Choroid plexus epithelial cell (primary cell): ENCODE data around the gene CTBP2.

ENCODE experiments used
- DNase-seq: peaks from one replicate; pipeline ENCODE4 v3.0.0-alpha.2; 2010; ENCODE audit warnings: low read depth
- H3K4me3 ChIP-seq: 2 replicates; pipeline ENCODE4 v1.5.1; 2011; ENCODE audit warnings: low read depth, mild to moderate bottlenecking, control low read depth, low read length, moderate library complexity
- TF ChIP-seq, protein P1 (sequence below): conservative IDR thresholded peaks from 2 replicates; pipeline ENCODE4 v1.5.1; 2011; ENCODE audit warnings: low read depth, mild to moderate bottlenecking, control low read depth, inconsistent platforms, low read length, moderate library complexity

CTBP2 gene

DNA sequence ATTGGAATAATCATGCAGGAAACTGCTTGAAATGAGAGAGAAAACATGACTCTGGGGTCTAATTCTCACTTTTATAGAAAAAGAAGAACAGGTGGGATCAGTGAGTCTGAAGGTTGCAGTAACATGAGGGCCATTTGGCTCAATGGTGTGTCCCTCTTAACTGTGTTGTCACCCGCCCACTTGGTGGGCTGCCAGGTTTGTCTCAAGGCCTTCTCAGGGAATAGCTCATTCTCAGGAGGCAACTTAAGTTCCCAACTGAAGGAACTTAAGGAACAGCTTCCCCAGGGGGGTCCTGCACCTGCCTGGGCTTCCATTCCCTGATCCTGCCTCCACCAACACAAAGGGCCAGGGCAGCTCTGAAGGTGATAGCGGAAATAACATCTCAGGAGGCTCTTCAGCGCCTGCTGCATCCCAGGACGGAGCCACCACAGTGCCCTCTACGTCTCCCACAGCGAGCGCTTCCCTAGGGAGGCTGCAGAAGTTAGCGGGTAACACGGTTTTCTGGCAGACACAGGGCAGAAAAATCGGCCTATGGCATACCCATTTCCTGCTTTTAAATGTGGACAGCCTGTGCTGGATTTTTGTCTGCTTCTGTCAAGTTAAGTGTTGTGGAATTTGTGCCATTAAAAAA, 129.7 kb downstream of the CTBP2 start:
- H3K4me3 ChIP-seq = no peak overlapping the region
- TF ChIP-seq, protein P1, sequence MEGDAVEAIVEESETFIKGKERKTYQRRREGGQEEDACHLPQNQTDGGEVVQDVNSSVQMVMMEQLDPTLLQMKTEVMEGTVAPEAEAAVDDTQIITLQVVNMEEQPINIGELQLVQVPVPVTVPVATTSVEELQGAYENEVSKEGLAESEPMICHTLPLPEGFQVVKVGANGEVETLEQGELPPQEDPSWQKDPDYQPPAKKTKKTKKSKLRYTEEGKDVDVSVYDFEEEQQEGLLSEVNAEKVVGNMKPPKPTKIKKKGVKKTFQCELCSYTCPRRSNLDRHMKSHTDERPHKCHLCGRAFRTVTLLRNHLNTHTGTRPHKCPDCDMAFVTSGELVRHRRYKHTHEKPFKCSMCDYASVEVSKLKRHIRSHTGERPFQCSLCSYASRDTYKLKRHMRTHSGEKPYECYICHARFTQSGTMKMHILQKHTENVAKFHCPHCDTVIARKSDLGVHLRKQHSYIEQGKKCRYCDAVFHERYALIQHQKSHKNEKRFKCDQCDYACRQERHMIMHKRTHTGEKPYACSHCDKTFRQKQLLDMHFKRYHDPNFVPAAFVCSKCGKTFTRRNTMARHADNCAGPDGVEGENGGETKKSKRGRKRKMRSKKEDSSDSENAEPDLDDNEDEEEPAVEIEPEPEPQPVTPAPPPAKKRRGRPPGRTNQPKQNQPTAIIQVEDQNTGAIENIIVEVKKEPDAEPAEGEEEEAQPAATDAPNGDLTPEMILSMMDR = no peak
- DNase-seq = no peak

DNA sequence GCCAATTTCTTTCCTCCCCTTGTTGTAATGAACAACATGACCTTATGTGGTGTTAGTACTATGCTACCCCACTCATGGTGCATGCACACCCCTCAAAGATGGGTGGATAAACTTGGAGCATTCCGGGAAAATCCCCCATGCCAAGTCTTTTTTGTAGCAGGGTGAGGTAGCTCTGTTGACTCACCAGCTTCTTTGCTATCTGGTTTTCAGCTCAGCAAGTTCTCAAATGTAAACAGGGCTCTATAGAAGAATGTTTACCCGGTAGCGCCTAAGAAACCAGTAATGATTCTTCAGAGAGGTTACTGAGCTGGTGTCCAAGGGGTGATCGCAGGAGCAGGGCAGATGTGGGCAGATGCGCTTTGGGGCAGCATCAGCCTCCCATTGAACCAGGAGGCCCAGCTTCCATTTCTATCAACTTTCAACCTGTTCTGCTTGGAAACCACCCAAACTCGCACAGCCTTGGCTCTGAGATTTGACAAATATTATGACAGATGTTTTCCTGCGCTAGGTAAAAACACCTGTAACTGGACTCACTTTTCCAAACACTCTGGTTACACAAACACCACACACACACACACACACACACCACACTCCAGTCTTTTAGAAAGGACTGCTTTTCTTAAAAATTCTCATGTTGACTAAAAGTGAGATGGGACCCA, 130.7 kb downstream of the CTBP2 start:
- DNase-seq = peak; percentile 42
- H3K4me3 ChIP-seq = no peak overlapping the region
- TF ChIP-seq, protein P1 = no peak

GRCh38 chr10:125027871-125028869, 132.2 kb downstream of the CTBP2 start:
- TF ChIP-seq, protein P1 = no peak
- DNase-seq = no peak
- no peak overlapping the region for H3K4me3 ChIP-seq

GRCh38 chr10:125026974-125027735, 133.2 kb downstream of the CTBP2 start:
- TF ChIP-seq, protein P1 = no peak
- H3K4me3 ChIP-seq = no peak overlapping the region
- DNase-seq = no peak

- TF ChIP-seq, protein P1 = no peak
- no peak overlapping the region for H3K4me3 ChIP-seq
- no peak for DNase-seq
Observed at GRCh38 chr10:125026036-125026931, 134.1 kb downstream of the CTBP2 start.

GRCh38 chr10:125025341-125025740, 135.0 kb downstream of the CTBP2 start:
- peak; percentile 70 for DNase-seq
- H3K4me3 ChIP-seq = no peak overlapping the region
- TF ChIP-seq, protein P1 = no peak
